Stimulated activated naive CD4-positive, alpha-beta T cell (primary cell): ENCODE results near the gene OAS3.
"Not testable (repeated sequence)": the region's sequence is repeated elsewhere in the genome, so short reads cannot be mapped to it uniquely, and the experiment has no call there.

Experiments
- DNase-seq, 6 experiments: peaks; one replicate each; lab custom pipeline; 2025; lab: John Stamatoyannopoulos, UW

OAS3 gene

DNA sequence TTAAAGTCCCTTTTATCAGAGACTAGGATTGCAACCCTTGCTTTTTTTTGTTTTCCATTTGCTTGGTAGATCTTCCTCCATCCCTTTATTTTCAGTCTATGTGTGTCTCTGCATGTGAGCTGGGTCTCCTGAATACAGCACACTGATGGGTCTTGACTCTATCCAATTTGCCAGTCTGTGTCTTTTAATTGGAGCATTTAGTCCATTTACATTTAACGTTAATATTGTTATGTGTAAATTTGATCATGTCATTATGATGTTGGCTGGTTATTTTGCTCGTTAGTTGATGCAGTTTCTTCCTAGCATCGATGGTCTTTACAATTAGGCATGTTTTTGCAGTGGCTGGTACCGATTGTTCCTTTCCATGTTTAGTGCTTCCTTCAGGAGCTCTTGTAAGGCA is 18.9 kb downstream of the OAS3 start:
- DNase-seq, result not testable (repeated sequence)

DNA sequence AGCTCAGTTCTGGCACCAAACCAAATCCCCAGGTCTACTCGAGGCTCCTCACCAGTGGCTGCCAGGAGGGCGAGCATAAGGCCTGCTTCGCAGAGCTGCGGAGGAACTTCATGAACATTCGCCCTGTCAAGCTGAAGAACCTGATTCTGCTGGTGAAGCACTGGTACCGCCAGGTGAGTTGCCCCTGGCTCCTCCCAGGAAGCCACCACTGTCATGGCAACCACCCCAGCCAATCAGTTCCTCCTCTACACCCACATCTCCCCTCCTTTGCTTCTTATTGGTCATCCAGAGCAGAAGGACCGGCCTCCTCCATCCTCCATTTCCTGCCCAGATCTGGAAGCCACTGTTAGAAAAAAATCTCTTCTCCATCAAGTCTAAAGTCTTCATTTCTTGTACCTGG is 22.8 kb downstream of the OAS3 start:
- no peak for DNase-seq

DNA sequence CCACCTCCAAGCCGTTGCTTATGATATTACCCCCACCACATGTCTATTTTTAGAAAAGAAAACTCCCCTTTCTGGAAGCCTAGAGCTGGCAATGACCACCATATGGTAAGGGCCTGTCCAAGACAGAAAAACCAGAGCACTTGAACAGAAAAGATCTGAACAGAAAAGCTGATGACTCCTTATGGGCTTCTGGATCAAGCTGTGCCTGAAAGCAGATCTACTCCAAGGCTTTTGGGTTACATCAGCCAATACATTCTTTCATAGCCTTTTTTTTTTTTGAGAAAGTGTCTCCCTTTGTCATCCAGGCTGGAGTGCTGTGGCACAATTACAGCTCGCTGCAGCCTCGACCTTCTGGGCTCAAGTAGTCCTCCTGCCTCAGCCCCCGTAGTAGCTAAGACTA is 23.3 kb downstream of the OAS3 start:
- no peak for DNase-seq

DNA sequence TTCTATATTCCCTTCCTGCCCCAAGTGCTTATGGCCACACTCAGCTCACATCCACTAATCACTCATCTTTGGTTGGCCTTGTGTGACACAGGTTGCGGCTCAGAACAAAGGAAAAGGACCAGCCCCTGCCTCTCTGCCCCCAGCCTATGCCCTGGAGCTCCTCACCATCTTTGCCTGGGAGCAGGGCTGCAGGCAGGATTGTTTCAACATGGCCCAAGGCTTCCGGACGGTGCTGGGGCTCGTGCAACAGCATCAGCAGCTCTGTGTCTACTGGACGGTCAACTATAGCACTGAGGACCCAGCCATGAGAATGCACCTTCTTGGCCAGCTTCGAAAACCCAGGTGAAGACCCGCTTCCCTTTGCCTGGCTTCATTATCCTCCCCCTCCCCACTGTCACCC is 24.3 kb downstream of the OAS3 start:
- no peak for DNase-seq

DNA sequence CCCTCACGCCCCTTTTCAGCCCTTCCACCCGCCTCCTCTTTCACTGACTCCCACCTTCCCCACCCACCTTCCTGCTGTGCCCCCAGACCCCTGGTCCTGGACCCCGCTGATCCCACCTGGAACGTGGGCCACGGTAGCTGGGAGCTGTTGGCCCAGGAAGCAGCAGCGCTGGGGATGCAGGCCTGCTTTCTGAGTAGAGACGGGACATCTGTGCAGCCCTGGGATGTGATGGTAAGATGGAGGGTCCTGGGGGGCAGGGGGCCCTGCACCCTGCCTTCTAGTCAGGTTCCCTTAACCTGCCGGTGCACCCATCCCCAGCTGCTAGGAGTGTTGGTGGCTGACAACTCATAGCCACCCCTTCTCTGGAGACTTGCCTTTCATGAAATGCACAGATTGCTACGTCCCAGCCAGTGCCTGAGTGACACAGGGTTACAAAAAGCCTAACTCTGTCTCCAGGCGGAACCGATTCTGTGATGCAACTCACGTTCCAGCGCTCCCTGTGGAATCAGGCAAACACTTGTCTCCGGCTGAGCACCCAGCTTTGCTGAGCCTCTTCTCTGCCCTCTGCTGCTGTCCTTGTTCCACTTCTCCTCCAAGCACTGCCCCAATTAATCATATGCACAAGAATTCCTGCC is 25.1 kb downstream of the OAS3 start:
- no peak for DNase-seq

DNA sequence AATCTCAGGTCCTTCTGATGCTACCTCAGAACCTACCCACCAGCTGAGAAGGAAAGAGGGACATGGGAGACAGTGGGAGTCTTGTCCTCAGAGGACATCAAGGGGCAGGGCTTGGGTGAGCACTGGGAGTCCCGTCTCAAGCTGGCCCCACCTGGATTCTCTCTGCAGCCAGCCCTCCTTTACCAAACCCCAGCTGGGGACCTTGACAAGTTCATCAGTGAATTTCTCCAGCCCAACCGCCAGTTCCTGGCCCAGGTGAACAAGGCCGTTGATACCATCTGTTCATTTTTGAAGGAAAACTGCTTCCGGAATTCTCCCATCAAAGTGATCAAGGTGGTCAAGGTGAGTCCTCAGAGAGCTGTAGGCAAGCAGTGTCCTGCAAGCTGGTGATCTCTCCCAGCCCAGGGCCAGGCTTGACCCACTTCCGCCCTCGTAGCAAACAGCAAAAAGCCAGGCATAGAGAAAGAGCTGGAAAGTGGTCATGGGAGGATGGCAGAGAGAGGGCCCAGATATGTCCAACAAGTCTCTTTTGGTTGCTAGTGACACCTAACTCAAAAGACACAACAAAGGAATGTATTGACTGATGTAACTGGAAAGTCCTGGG is 25.9 kb downstream of the OAS3 start:
- DNase-seq, result no peak

DNA sequence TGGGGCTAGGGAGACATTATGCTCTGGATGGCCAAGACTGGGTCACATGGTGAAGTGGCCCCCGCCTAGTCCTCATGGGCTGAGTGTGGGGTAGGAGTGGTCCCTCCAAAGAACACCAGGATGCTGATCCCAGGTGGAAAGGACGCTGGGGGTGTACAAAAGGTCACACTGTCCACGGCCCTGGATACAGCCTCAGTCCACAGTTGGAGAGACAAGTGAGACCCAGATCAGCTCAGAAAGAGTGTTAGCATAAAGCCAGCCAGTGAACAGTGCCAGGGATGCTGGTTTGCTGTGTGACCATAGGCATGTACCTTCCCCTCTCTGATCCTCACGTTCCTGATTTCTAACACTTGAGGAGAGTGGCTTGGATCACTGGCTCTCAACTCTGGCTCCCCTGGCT is 26.6 kb downstream of the OAS3 start:
- no peak for DNase-seq

DNA sequence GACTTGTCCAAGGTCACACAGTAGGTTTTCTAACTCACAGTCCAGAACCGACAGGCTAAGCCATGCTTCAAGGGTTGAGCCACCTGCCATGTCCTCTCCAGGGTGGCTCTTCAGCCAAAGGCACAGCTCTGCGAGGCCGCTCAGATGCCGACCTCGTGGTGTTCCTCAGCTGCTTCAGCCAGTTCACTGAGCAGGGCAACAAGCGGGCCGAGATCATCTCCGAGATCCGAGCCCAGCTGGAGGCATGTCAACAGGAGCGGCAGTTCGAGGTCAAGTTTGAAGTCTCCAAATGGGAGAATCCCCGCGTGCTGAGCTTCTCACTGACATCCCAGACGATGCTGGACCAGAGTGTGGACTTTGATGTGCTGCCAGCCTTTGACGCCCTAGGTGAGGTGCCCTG is 27.4 kb downstream of the OAS3 start:
- DNase-seq, result no peak

DNA sequence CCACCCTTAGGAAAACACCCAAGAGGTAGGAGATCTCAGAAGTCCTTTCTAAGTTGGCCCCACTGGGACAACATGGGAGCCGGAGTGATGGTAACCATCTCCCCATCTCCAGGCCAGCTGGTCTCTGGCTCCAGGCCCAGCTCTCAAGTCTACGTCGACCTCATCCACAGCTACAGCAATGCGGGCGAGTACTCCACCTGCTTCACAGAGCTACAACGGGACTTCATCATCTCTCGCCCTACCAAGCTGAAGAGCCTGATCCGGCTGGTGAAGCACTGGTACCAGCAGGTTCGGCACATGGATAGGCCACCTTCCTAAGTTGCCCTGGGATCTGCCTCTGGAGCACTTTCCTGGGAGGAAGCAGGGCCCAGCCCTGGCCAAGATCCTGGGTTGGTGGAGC is 29.0 kb downstream of the OAS3 start:
- no peak for DNase-seq

DNA sequence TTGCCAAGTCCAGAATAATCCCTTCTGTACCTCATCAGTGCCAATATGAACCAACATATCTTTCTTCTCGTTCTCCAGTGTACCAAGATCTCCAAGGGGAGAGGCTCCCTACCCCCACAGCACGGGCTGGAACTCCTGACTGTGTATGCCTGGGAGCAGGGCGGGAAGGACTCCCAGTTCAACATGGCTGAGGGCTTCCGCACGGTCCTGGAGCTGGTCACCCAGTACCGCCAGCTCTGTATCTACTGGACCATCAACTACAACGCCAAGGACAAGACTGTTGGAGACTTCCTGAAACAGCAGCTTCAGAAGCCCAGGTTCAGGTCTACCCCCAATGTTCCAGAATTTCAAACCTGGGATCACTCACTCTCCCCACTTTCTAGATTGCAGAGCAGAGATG is 29.6 kb downstream of the OAS3 start:
- DNase-seq, result no peak

DNA sequence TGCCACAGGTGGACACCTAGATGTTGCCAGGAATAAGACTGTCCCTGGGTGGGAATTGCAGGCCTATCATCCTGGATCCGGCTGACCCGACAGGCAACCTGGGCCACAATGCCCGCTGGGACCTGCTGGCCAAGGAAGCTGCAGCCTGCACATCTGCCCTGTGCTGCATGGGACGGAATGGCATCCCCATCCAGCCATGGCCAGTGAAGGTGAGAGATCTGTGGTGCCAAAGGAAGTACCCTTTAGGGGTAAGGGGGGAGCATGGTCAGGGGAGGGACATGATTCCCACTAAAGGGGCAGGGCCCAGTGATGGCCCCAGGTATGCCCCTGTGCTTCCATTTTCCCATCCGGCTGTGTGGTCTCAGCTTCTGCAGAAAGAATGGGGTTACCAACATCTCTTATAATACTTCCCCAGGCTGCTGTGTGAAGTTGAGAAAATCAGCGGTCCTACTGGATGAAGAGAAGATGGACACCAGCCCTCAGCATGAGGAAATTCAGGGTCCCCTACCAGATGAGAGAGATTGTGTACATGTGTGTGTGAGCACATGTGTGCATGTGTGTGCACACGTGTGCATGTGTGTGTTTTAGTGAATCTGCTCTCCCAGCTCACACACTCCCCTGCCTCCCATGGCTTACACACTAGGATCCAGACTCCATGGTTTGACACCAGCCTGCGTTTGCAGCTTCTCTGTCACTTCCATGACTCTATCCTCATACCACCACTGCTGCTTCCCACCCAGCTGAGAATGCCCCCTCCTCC is 31.5 kb downstream of the OAS3 start:
- no peak for DNase-seq

DNA sequence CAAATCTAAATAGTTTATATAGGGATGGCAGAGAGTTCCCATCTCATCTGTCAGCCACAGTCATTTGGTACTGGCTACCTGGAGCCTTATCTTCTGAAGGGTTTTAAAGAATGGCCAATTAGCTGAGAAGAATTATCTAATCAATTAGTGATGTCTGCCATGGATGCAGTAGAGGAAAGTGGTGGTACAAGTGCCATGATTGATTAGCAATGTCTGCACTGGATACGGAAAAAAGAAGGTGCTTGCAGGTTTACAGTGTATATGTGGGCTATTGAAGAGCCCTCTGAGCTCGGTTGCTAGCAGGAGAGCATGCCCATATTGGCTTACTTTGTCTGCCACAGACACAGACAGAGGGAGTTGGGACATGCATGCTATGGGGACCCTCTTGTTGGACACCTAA is 32.1 kb downstream of the OAS3 start:
- no peak for DNase-seq

DNA sequence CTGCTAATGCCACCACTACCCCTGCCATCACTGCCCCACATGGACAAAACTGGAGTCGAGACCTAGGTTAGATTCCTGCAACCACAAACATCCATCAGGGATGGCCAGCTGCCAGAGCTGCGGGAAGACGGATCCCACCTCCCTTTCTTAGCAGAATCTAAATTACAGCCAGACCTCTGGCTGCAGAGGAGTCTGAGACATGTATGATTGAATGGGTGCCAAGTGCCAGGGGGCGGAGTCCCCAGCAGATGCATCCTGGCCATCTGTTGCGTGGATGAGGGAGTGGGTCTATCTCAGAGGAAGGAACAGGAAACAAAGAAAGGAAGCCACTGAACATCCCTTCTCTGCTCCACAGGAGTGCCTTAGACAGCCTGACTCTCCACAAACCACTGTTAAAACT is 33.0 kb downstream of the OAS3 start:
- no peak for DNase-seq

DNA sequence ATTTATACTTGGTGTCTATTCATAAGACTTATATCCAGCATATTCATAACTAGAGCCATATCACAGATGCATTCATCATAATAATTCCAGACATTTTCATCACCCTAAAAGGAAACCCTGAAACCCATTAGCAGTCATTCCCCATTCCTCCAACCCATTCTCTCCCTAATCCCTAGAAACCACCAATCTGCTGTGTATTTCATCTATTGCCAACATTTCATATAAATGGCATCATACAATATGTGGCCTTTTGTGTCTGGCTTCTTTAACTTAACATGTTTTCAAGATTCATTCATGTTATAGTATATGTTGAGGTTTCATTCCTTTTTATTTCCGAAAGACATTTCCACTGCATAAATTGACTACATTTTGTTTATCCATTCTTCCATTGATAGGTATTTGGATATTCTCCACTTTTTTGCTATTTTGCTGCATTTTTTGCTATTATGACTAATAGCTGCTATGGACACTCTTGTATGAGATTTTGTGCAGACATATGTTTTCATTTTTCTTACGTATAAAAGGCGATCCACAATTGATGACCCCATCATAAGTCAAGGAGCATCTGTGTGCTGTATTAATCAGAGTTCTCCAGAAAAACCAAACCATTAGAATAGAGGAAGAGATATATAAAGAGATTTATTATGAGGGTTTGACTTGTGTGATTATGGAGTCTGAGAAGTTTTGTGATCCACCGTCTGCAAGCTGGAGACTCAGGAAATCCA is 34.9 kb downstream of the OAS3 start:
- no peak for DNase-seq

DNA sequence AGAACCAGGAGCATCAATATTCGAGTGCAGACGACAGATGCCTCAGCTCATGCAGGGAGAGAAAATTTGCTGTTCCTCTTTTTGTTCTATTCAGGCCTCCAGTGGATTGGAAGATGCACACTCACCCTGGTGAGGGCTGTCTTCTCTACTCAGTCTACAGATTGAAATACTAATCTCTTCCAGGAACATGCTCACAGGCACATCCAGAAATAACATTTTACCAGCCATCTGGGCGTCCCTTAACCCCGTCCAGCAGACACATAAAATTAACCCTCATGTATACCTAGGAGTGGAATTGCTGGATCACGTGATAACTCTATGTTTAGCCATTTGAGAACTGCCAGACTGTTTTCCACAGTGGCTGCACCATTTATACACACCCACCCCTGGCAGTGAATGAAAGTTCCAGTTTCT is 35.6 kb downstream of the OAS3 start:
- DNase-seq, result no peak

DNA sequence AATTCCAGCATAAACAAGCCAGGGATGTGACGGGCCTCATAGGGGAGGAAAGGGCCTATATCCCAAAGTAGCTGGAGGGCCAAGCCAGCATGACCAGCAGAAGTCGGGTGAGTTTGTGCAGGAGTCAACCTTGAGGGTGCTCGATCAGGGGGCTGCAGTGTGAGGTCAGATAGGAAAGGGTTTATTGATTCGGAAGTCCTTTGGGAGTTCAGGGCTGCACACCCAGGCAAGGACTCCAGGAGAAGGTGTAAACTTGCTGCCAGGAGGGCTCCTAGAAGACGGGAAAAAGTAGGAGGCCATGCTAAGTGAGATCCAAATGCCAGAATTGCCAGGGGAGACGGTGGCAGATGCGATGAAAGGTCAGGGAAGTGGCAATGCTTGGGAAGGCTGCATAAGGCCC is 36.6 kb downstream of the OAS3 start:
- DNase-seq, result no peak

DNA sequence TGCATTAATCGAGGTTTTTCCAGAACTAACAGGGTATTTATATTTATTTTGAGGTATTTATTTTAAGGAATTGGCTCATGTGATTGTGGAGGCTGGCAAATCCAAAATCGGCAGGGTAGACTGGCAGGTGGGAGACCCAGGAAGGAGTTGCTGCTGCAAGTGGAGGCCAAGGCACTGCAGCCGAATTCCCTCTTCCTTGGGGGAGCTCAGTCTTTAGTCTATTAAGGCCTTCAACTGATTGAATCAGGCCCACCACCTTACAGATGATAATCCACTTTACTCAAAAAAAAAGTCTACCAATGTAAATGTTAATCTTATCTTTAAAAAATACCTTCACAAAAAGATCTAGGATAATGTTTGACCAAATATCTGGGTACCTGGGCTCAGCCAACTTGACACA is 38.9 kb downstream of the OAS3 start:
- no peak for DNase-seq

DNA sequence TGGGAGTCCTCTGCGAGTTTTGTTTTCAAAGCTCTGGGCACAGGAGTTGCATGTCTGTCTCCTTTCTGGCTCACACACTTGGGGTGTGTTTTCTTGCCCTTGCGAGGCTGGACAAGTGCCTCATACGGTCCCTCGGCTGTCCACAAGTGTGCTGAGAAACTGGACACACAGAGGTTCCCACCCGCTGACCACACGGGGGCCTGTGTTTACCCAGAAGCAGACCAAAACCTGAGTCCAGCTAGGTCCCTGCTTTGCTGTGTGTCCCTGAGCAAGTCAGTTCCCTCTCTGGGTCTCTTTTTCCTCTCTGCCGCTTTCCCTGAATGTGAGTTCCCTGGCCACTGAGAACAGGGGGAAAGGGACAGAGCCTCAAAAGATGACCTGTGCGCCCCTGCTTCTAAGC is 39.4 kb downstream of the OAS3 start:
- DNase-seq, result no peak

DNA sequence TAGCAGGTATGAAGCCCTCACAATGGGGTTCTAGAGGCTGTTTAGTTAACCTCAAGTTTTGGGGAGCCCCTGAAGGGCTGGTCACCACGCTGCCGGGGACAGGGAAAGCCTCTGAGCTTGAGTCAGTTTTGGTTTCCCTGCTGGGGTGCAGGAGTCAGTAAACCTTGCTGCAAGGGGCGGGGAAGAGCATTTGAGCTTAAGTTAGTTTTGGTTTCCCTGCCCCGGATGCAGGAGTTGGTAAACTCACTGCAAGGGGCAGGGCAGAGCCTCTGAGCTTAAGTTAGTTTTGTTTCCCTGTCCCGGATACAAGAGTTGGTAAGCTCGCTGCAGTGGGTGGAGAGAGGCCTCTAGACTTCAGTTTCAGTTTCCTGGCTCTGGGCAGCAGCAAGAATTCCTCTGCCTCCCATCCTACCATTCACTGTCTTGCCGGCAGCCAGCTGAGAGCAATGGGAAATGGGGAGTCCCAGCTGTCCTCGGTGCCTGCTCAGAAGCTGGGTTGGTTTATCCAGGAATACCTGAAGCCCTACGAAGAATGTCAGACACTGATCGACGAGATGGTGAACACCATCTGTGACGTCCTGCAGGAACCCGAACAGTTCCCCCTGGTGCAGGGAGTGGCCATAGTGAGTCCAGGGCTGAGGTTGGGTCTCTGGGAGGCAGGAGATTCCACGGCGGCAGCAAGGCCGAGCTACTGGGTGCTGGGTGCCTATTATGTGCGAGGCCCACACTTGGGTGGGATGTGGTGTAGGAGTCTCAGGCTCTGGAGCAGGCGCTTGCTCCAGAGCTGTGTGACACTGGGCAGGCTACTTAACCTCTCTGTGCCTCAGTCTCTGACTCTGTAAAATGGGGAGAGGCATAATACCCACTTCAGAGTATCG is 40.1 kb downstream of the OAS3 start, which contains the start of gene OAS2:
Gene OAS2, plus strand, starts transcription at position 357 of the 878 bp plus-strand sequence. Its CDS starts 90 bp downstream, at position 447.
- DNase-seq, result peak; percentile 53 to 87 (median 78)

DNA sequence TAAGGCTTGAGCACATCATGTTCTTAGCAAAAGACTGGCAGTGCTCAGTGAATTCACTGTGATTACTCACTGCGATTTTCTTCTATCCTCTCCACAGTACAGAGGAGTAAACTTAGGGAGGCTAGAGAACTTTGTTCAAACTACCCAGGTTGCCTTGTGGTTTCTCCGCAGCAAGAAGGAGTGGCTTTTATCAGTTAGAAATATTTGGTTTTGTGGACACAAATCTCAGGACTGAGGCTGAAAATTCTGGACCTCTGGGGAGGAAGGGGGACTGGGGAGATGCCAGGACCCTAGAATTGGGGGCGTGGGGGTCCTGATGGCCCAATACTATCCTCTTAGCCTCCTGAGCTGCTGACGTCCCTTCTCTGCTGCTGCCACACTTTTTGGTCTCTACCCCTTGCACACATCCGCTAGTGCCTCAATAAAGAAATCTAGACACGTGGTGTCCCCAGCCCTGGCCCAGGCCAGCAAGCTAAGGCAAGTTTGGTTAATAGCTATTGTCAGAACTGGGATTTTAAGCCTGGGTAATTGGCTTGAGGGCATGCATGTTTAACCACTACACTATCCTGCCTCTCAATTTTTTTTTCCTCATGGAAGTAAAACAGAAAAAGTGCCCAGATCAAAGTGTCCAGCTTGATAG is 40.9 kb downstream of the OAS3 start:
- peak in 4 of 6 experiments; percentile 4 to 46 (median 32) for DNase-seq

DNA sequence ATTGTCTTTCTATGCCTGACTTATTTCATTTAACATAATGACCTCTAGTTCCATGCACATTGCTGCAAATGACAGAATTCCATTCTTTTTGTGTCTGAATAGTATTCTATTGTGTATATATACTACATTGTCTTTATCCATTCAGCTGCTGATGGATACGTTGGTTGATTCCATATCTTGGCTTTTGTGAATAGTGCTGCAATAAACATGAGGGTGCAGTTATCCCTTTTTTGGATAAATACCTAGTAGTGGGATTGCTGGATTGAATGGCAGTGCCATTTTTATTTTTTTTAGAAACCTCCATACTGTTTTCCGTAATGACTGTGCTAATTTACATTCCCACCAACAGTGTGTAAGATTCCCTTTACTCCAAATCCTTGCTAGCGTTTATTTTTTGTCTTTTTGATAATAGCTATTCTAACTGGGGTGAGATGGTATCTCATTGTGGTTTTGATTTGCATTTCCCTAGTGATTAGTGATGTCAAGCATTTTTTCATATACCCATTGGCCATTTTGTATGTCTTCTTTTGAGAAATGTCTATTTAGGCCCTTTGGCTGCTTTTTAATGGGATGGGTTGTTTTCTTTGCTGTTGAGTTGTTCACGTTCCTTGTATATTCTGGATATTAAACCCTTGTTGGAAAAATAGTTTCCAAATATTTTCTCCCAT is 42.4 kb downstream of the OAS3 start:
- peak in 3 of 6 experiments; percentile 34 to 54 (median 35) for DNase-seq
